IMR-90 (cell line): Measurements from ENCODE around the gene BPIFB1. TPM values are rescaled to one million over a fixed set of nuclear protein-coding genes. Genes with fewer than 3 reads are reported as not detected.

Source experiments
- ATAC-seq: fragments of 200-7000 bp; cut with Tn5 transposase; 2 replicates; pipeline ENCODE4 v1.9.1; 2020; ENCODE audit warnings: low read depth, mild to moderate bottlenecking, moderate library complexity
- BruUV-seq: library from RNA; stranded (reverse); fragments of 400-500 nt; replicated peaks from 2 replicates; lab custom pipeline; 2021; lab: Mats Ljungman, UMichigan
- CTCF ChIA-PET: fragments of 300-600 bp; formaldehyde crosslinking; extraction: SDS; loops from one replicate; lab custom pipeline; 2021; ENCODE audit warnings: antibody characterized with exemption; lab: Yijun Ruan, JAX
- POLR2A ChIA-PET: fragments of 300-600 bp; sonication (Branson Sonifier 250); formaldehyde crosslinking; loops from one replicate; lab custom pipeline; 2022; ENCODE audit warnings: antibody characterized with exemption; ENCODE audit not compliant: unreplicated experiment; lab: Charles Lee
- DNase-seq: peaks from one replicate; pipeline ENCODE4 v3.0.0; 2013
- H2AFZ ChIP-seq: replicated peaks from 2 replicates; pipeline ENCODE3; 2013; ENCODE audit warnings: low read length, mild to moderate bottlenecking; ENCODE audit not compliant: poor library complexity
- H2AK5ac ChIP-seq: 2 replicates; pipeline ENCODE4 v1.6.1; 2013; ENCODE audit warnings: low read depth, low read length, inconsistent platforms
- H2AK9ac ChIP-seq: replicated peaks from 2 replicates; pipeline ENCODE3; 2013; ENCODE audit warnings: mild to moderate bottlenecking, low read depth, low read length, moderate library complexity; ENCODE audit not compliant: poor library complexity
- H2BK120ac ChIP-seq: 2 replicates; pipeline ENCODE4 v1.6.1; 2013; ENCODE audit warnings: low read depth, low read length, inconsistent platforms
- H2BK15ac ChIP-seq: 3 replicates; pipeline ENCODE4 v1.6.1; 2013; ENCODE audit warnings: low read depth, low read length, inconsistent platforms
- H2BK20ac ChIP-seq: 2 replicates; pipeline ENCODE4 v1.6.1; 2013; ENCODE audit warnings: low read depth, mild to moderate bottlenecking, inconsistent platforms, low read length, moderate library complexity
- H2BK5ac ChIP-seq: 2 replicates; pipeline ENCODE4 v1.6.1; 2013; ENCODE audit warnings: mild to moderate bottlenecking, low read depth, low read length, inconsistent platforms; ENCODE audit not compliant: poor library complexity, severe bottlenecking
- H3K14ac ChIP-seq: replicated peaks from 2 replicates; pipeline ENCODE4 v1.6.1; 2013; ENCODE audit warnings: low read depth, low read length, inconsistent platforms
- H3K18ac ChIP-seq: 2 replicates; pipeline ENCODE4 v1.6.1; 2013; ENCODE audit warnings: low read depth, low read length, control low read depth
- H3K23ac ChIP-seq: 2 replicates; pipeline ENCODE4 v1.6.1; 2013; ENCODE audit warnings: low read depth, low read length, inconsistent platforms
- H3K27ac ChIP-seq: 2 replicates; pipeline ENCODE4 v1.5.1; 2013; ENCODE audit warnings: mild to moderate bottlenecking, control low read depth, low read length; ENCODE audit not compliant: insufficient read depth
- H3K27me3 ChIP-seq: 2 replicates; pipeline ENCODE4 v1.6.1; 2013; ENCODE audit warnings: low read length; ENCODE audit not compliant: control insufficient read depth, insufficient read depth
- H3K36me3 ChIP-seq: 2 replicates; pipeline ENCODE4 v1.6.1; 2013; ENCODE audit warnings: low read length, mixed read lengths; ENCODE audit not compliant: control insufficient read depth, insufficient read depth
- H3K4ac ChIP-seq: 2 replicates; pipeline ENCODE4 v1.6.1; 2013; ENCODE audit warnings: low read depth, low read length, inconsistent platforms
- H3K4me1 ChIP-seq: 2 replicates; pipeline ENCODE4 v1.6.1; 2013; ENCODE audit warnings: low read length, mixed read lengths; ENCODE audit not compliant: control insufficient read depth, insufficient read depth
- H3K4me2 ChIP-seq: 2 replicates; pipeline ENCODE4 v1.6.1; 2013; ENCODE audit warnings: low read depth, mild to moderate bottlenecking, control low read depth, low read length, moderate library complexity
- H3K4me3 ChIP-seq: 2 replicates; pipeline ENCODE4 v1.5.1; 2013; ENCODE audit warnings: low read depth, mild to moderate bottlenecking, control low read depth, low read length, moderate library complexity; ENCODE audit not compliant: insufficient read depth
- H3K56ac ChIP-seq: 2 replicates; pipeline ENCODE4 v1.6.1; 2013; ENCODE audit warnings: low read length, inconsistent platforms; ENCODE audit not compliant: insufficient read depth; ENCODE audit errors: extremely low read depth
- H3K79me1 ChIP-seq, 2 experiments: 2 replicates each; pipeline ENCODE4 v1.6.1; 2013; ENCODE audit warnings: low read length in 2 of 2, inconsistent platforms in 1 of 2, low read depth in 1 of 2
- H3K9ac ChIP-seq: 2 replicates; pipeline ENCODE4 v1.6.1; 2013; ENCODE audit warnings: low read depth, low read length, control low read depth
- H3K9me1 ChIP-seq: 2 replicates; pipeline ENCODE4 v1.6.1; 2013; ENCODE audit warnings: low read length, inconsistent platforms; ENCODE audit not compliant: insufficient read depth
- H3K9me3 ChIP-seq: 2 replicates; pipeline ENCODE4 v1.6.1; 2013; ENCODE audit warnings: low read length; ENCODE audit not compliant: control insufficient read depth, insufficient read depth
- H4K20me1 ChIP-seq: 2 replicates; pipeline ENCODE4 v1.6.1; 2013; ENCODE audit warnings: low read length, inconsistent platforms; ENCODE audit not compliant: insufficient read depth
- H4K5ac ChIP-seq: 2 replicates; pipeline ENCODE4 v1.6.1; 2013; ENCODE audit warnings: mild to moderate bottlenecking, low read depth, low read length, control low read depth
- H4K8ac ChIP-seq, 2 experiments: 2 replicates each; pipeline ENCODE4 v1.6.1; 2013; ENCODE audit warnings: low read depth in 2 of 2, low read length in 2 of 2, control low read depth in 1 of 2, inconsistent platforms in 1 of 2
- H4K91ac ChIP-seq: 2 replicates; pipeline ENCODE4 v1.6.1; 2013; ENCODE audit warnings: low read depth, low read length, inconsistent platforms; ENCODE audit not compliant: insufficient read depth
- BHLHE40 ChIP-seq: fragments of 150-350 bp; IDR thresholded peaks from 2 replicates; pipeline ENCODE4 v1.6.1; 2016; ENCODE audit warnings: mild to moderate bottlenecking, low read depth, low read length
- CHD1 ChIP-seq: IDR thresholded peaks from 2 replicates; pipeline ENCODE4 v1.6.1; 2012; ENCODE audit warnings: low read depth, low read length, improper control_type of control experiment
- FOS ChIP-seq: fragments of 150-350 bp; IDR thresholded peaks from 2 replicates; pipeline ENCODE4 v1.6.1; 2016; ENCODE audit warnings: low read depth, low read length
- MAFK ChIP-seq: IDR thresholded peaks from 2 replicates; pipeline ENCODE4 v1.6.1; 2012; ENCODE audit warnings: low read depth, low read length, improper control_type of control experiment
- MAZ ChIP-seq: IDR thresholded peaks from 2 replicates; pipeline ENCODE4 v1.6.1; 2012; ENCODE audit warnings: low read depth, mild to moderate bottlenecking, low read length, improper control_type of control experiment, moderate library complexity, borderline replicate concordance
- MXI1 ChIP-seq: IDR thresholded peaks from 2 replicates; pipeline ENCODE4 v1.6.1; 2012; ENCODE audit warnings: low read depth, mild to moderate bottlenecking, low read length, moderate library complexity, borderline replicate concordance
- NFE2L2 ChIP-seq: fragments of 150-350 bp; IDR thresholded peaks from 2 replicates; pipeline ENCODE4 v1.6.1; 2016; ENCODE audit warnings: low read depth, mild to moderate bottlenecking, low read length
- POLR2A ChIP-seq: IDR thresholded peaks from 2 replicates; pipeline ENCODE4 v1.6.1; 2012; ENCODE audit warnings: mild to moderate bottlenecking, low read depth, low read length
- RAD21 ChIP-seq: IDR thresholded peaks from 2 replicates; pipeline ENCODE4 v1.6.1; 2012; ENCODE audit warnings: low read length, improper control_type of control experiment
- RCOR1 ChIP-seq: IDR thresholded peaks from 2 replicates; pipeline ENCODE4 v1.6.1; 2012; ENCODE audit warnings: mild to moderate bottlenecking, low read length, improper control_type of control experiment; ENCODE audit not compliant: insufficient replicate concordance
- RFX5 ChIP-seq: IDR thresholded peaks from 2 replicates; pipeline ENCODE4 v1.8.0; 2012; ENCODE audit warnings: low read depth, mild to moderate bottlenecking, low read length, moderate library complexity
- SMC3 ChIP-seq: fragments of 150-350 bp; IDR thresholded peaks from 2 replicates; pipeline ENCODE4 v1.6.1; 2016; ENCODE audit warnings: low read depth, mild to moderate bottlenecking, antibody characterized with exemption, low read length, moderate library complexity
- WGBS, 2 experiments: methylation state at CpG; one replicate each; pipeline versions ENCODE4 v1.1.5 to v1.1.7; 2013; ENCODE audit warnings: missing lambda C conversion rate in 2 of 2; ENCODE audit not compliant: insufficient read length in 1 of 2; ENCODE audit errors: extremely low coverage in 2 of 2; 5-methylcytosine and 5-hydroxymethylcytosine counted together
- dilution Hi-C: fragments of 300-500 bp; cut with HindIII; formaldehyde crosslinking; loops from one replicate; pipeline ENCODE4 v1.14.3; 2018; ENCODE audit warnings: low sequenced_read_pairs; ENCODE audit not compliant: unreplicated experiment
- in situ Hi-C: fragments of 300-500 bp; cut with MboI; formaldehyde crosslinking; loops from 3 replicates; pipeline ENCODE4 v1.14.3; 2019; ENCODE audit warnings: low sequenced_read_pairs, inconsistent platforms, mixed read lengths
- intact Hi-C: fragments of 100-400 bp; cut with micrococcal nuclease; formaldehyde crosslinking; loops from 2 replicates; pipeline ENCODE4 v1.10.0; 2022
- polyA plus RNA-seq, 3 experiments: library from polyadenylated mRNA; depleted of rRNA; stranded (reverse); fragments of >200 nt; gene quantifications; 2 replicates each; pipeline ENCODE4 v1.2.3, GENCODE V29; 2012; ENCODE audit warnings: low replicate concordance in 1 of 3
- total RNA-seq: library from RNA; depleted of rRNA; stranded (reverse); fragments of >200 nt; gene quantifications from 2 replicates; pipeline ENCODE4 v1.2.3, GENCODE V29; 2012
- TF ChIP-seq, protein P1 (sequence below): conservative IDR thresholded peaks from 2 replicates; pipeline ENCODE4 v1.5.1; 2012; ENCODE audit warnings: mild to moderate bottlenecking, low read depth, low read length, improper control_type of control experiment
- TF ChIP-seq, protein P2 (sequence below): fragments of 150-350 bp; IDR thresholded peaks from 2 replicates; pipeline ENCODE4 v1.6.1; 2016; ENCODE audit warnings: low read depth, mild to moderate bottlenecking, low read length, moderate library complexity, borderline replicate concordance
- TF ChIP-seq, protein P3 (sequence below): fragments of 150-350 bp; IDR thresholded peaks from 2 replicates; pipeline ENCODE4 v1.6.1; 2017; ENCODE audit warnings: mild to moderate bottlenecking, antibody characterized with exemption, low read length, low read depth

The BPIFB1 gene
- total and polyA plus RNA-seq, 2 of the 4 experiments (the other 2 are of a cell fraction), result not detected

DNA sequence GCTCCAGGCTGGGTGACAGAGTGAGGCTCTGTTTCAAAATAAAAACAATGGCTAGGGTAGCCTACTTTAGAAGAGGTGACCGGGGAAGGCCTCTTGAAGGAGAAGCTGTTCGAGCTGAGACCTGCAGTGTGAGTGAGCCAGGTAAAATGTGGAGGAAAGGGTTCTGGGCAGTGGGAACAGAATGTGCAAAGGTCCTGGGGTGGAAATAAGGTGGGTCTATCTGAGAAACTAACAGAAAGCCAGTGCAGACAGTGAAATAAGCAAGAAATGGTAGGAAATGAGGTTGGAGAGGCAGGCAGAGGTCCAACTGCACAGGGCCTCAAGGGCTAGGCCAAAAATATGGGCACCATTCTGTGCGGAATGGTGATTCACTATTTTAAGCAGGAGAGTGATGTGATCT, 53.4 kb downstream of the BPIFB1 start:
- CTCF ChIA-PET, result no interaction called here
- DNase-seq (no peak), ATAC-seq (no peak)
- POLR2A ChIA-PET, result no interaction called here
- H3K9me1 ChIP-seq, result 0 out of 2 replicates have a peak, but pooled peaks cover 3% of the 10 kb centered on the region
- no peaks in the 10 kb centered on the region for H3K4me1 ChIP-seq
- H2BK5ac ChIP-seq, result no peak overlapping the region
- H2BK20ac ChIP-seq, result no peak overlapping the region
- no peak overlapping the region for H2AFZ ChIP-seq
- no peak overlapping the region for H3K18ac ChIP-seq
- H2BK15ac ChIP-seq, result no peak overlapping the region
- H3K23ac ChIP-seq, result no peak overlapping the region
- H3K4me3 ChIP-seq, result no peak overlapping the region
- H4K8ac ChIP-seq, result no peak overlapping the region
- no peak overlapping the region for H2AK9ac ChIP-seq
- no peak overlapping the region for H3K14ac ChIP-seq
- no peaks in the 10 kb centered on the region for H3K36me3 ChIP-seq
- in situ Hi-C loops (no loop called here), intact Hi-C loops (no loop called here), dilution Hi-C loops (no loop called here)
- no peak overlapping the region for H3K9ac ChIP-seq
- no peak overlapping the region for H3K27ac ChIP-seq
- BruUV-seq, result no TSS peak
- no peak overlapping the region for H4K5ac ChIP-seq
- no peak overlapping the region for H3K4me2 ChIP-seq
- H3K4ac ChIP-seq, result no peak overlapping the region
- H4K20me1 ChIP-seq, result no peaks in the 10 kb centered on the region
- no peaks in the 10 kb centered on the region for H3K9me3 ChIP-seq
- H2AK5ac ChIP-seq, result no peak overlapping the region
- peaks cover 32% of the 10 kb centered on the region for H3K27me3 ChIP-seq
- 60% methylated on average over 2 of the region's 3 CpGs; no CpG with 5 or more reads in 1 of the 2 experiments for WGBS, 2 experiments
- no peak overlapping the region for H3K56ac ChIP-seq
- H2BK120ac ChIP-seq, result no peak overlapping the region
- no peaks in the 10 kb centered on the region for H3K79me1 ChIP-seq
- no peak overlapping the region for H4K91ac ChIP-seq
- no peak for TF ChIP-seq MXI1
- TF ChIP-seq MAFK, result no peak
- TF ChIP-seq RAD21, result no peak
- no peak for TF ChIP-seq RFX5
- TF ChIP-seq BHLHE40, result no peak
- TF ChIP-seq, protein P1, sequence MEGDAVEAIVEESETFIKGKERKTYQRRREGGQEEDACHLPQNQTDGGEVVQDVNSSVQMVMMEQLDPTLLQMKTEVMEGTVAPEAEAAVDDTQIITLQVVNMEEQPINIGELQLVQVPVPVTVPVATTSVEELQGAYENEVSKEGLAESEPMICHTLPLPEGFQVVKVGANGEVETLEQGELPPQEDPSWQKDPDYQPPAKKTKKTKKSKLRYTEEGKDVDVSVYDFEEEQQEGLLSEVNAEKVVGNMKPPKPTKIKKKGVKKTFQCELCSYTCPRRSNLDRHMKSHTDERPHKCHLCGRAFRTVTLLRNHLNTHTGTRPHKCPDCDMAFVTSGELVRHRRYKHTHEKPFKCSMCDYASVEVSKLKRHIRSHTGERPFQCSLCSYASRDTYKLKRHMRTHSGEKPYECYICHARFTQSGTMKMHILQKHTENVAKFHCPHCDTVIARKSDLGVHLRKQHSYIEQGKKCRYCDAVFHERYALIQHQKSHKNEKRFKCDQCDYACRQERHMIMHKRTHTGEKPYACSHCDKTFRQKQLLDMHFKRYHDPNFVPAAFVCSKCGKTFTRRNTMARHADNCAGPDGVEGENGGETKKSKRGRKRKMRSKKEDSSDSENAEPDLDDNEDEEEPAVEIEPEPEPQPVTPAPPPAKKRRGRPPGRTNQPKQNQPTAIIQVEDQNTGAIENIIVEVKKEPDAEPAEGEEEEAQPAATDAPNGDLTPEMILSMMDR, result no peak
- TF ChIP-seq FOS, result no peak
- TF ChIP-seq CHD1, result no peak
- TF ChIP-seq POLR2A, result no peak
- TF ChIP-seq SMC3, result no peak
- TF ChIP-seq RCOR1, result no peak
- TF ChIP-seq MAZ, result no peak
- TF ChIP-seq NFE2L2, result no peak
- TF ChIP-seq, protein P2, sequence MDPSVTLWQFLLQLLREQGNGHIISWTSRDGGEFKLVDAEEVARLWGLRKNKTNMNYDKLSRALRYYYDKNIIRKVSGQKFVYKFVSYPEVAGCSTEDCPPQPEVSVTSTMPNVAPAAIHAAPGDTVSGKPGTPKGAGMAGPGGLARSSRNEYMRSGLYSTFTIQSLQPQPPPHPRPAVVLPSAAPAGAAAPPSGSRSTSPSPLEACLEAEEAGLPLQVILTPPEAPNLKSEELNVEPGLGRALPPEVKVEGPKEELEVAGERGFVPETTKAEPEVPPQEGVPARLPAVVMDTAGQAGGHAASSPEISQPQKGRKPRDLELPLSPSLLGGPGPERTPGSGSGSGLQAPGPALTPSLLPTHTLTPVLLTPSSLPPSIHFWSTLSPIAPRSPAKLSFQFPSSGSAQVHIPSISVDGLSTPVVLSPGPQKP, result no peak
- TF ChIP-seq, protein P3, sequence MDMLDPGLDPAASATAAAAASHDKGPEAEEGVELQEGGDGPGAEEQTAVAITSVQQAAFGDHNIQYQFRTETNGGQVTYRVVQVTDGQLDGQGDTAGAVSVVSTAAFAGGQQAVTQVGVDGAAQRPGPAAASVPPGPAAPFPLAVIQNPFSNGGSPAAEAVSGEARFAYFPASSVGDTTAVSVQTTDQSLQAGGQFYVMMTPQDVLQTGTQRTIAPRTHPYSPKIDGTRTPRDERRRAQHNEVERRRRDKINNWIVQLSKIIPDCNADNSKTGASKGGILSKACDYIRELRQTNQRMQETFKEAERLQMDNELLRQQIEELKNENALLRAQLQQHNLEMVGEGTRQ, result no peak
